GM10266 (cell line): ENCODE data around the gene RNASE8.

ENCODE experiments used
- DNase-seq: peaks from one replicate; pipeline ENCODE4 v3.0.0; 2012; ENCODE audit errors: extremely low spot score
- TF ChIP-seq, protein P1 (sequence below): IDR thresholded peaks from 2 replicates; pipeline ENCODE4 v1.5.1; 2012; ENCODE audit warnings: mild to moderate bottlenecking, low read depth; ENCODE audit not compliant: control insufficient read depth, insufficient read depth; ENCODE audit errors: missing control alignments

RNASE8 gene

DNA sequence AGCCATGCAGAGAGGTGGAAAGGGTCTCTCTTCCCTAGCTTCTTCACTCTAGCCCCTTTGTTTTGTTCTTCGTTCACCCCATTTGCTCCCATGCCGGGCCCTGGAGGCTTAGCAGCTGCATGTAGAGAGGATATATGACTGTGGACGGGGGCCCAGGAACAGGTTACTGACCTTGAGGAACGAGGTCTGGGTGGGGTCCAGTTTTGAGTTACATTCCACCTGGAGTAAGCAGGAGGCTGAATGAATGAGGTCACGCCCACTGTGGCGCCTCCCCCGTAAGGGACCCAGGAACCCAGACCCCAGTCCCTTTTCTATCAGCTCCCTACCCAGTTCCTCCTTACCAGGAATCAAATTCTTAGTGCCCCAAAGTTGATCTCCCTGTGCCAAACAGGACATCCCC is 39.3 kb upstream of the RNASE8 start:
- TF ChIP-seq, protein P1, sequence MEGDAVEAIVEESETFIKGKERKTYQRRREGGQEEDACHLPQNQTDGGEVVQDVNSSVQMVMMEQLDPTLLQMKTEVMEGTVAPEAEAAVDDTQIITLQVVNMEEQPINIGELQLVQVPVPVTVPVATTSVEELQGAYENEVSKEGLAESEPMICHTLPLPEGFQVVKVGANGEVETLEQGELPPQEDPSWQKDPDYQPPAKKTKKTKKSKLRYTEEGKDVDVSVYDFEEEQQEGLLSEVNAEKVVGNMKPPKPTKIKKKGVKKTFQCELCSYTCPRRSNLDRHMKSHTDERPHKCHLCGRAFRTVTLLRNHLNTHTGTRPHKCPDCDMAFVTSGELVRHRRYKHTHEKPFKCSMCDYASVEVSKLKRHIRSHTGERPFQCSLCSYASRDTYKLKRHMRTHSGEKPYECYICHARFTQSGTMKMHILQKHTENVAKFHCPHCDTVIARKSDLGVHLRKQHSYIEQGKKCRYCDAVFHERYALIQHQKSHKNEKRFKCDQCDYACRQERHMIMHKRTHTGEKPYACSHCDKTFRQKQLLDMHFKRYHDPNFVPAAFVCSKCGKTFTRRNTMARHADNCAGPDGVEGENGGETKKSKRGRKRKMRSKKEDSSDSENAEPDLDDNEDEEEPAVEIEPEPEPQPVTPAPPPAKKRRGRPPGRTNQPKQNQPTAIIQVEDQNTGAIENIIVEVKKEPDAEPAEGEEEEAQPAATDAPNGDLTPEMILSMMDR, result no peak
- DNase-seq, result no peak

DNA sequence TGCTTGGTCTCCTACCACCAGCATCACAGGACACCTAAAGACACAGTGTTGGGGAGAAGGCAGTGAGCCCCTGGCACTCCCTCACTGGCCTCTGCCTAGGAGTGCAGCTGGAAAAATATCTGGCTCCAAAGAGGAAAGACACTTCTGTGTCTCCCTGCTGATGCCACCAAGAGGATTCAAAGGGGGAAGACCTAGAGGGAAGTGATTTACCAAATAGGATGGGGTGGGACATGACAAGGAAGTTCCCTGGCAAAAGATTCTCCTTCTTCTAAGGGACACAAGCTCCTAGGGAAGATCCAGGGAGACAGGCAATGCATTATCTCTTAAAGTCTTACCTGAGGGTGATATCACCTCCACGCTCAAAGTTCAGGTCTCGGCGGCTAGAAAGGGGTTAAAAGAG is 38.8 kb upstream of the RNASE8 start:
- TF ChIP-seq, protein P1, result no peak
- DNase-seq, result no peak

DNA sequence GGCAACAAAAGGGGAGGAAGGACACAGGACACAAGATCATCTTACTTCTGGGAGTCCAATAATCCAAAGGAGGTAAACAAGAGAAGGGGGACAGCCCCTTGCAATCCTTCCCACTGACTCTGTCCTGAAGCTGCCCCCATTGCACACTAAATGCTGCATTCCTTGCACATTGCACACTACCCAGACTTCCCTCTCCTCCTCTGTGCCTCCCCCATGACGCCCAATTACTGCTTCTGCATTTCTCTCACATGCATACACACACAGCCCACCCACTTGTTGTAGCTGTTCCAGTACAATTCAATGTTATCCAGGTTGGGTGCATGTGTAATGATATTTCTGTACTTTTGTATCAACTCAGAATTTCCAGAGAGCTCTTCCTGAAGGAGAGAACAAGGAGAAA is 38.3 kb upstream of the RNASE8 start:
- no peak for DNase-seq
- TF ChIP-seq, protein P1, result no peak

DNA sequence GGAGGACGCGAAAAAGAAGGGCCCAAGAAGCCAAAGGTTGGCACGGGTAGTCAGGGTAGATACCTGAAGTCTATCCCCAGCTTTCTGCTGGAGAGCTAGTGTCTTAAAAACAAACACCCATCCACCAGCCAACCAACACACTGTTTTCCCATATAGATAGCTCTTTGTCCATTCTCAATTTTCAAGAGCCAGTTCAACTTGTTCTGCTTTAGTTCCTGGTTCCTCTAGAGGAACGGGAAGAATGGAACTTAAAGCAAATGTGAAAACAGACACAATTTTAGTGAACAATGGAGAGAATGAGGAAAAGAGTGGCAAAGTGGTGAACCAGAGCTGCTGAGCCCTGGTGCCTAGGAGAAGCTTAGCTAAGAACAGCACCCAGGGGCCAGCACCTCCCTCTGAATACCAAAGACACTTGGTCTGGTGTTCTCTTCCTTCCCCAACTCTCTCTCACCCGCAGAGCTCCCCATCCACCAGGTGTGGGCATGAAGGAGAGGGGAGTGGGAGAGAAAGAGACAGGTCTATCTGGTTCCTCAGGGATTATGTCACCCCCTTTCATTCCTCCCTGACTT is 36.6 kb upstream of the RNASE8 start:
- TF ChIP-seq, protein P1, result no peak
- no peak for DNase-seq

DNA sequence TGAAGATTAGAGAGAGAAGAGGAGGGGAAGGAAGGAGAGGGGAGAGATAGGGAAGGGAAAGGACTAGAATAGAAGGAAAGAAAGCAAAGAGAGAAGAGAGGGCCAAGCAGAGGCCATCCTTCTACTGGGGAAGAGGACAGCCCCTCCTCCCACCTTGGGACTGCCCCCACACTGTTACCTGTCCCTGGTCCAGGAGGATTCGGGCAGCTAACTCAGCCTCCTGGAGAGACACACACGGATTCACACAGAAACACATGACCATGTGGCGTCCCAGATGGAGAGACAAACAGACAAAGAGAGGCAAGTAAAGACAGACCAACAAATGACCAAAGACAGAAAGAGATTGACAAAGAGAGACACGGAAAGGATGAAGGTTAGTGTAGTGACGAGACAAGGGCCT is 34.9 kb upstream of the RNASE8 start:
- TF ChIP-seq, protein P1, result no peak
- no peak for DNase-seq

DNA sequence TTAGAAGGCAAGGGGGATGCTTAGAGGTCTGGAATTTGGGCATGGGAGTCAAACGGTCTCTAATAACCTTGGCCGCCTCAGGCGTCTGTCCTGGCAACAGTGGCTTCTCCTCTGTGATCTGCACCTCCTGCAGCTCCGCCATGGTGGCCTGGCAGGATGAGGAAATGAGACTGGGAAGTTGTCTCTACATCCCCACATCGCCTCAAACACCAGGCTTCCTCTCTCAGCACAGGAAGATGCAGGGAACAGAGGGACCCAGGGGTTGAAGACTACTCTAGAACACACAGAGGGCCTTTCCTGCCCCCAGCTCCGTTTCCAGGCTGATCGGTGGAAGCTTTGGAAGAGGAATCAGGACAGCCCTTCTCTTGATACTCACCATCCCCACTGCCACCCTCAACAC is 34.4 kb upstream of the RNASE8 start:
- DNase-seq, result no peak
- TF ChIP-seq, protein P1, result no peak

DNA sequence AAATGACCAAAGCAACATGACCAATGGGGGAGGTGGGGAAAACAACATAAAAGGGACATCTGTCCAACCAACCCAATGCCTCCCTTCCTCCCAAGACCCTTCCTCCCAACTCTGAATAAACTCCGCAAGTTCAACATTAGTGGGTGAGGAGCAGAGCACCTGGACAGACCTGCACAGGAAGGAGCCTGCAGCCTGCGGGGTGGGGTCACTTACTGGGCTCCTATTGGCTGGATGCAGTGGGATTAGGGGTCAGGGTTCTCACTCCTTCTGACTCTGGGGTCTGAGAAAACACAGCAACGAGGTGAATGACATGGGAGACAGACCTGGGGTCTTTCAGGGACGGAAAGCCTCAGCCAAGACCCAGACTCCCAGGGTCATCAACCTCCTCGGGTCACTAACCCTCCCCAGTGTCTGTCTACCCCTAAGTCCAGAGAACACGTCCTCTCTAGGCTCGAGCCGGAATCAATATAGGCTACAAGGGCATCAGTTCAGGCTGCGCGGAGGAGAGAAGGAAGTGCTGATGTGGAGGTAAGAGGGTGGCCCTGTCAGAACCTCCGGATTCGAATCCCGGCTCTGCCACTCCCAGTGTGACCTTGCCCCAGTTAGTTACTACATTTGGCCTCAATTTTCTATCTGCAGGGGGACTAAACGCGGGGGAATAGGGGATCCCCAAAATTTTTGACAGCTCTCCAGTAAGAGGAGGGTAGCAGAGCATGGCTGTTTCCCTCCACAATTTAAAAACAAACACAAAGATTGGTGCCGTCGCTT is 33.6 kb upstream of the RNASE8 start:
- no peak for DNase-seq
- TF ChIP-seq, protein P1, result no peak
